Measurements from ENCODE around the gene PCGF6.

The PCGF6 gene, protein sequence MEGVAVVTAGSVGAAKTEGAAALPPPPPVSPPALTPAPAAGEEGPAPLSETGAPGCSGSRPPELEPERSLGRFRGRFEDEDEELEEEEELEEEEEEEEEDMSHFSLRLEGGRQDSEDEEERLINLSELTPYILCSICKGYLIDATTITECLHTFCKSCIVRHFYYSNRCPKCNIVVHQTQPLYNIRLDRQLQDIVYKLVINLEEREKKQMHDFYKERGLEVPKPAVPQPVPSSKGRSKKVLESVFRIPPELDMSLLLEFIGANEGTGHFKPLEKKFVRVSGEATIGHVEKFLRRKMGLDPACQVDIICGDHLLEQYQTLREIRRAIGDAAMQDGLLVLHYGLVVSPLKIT

GRCh38 chr10:103350517-103351260 lies at the start of gene PCGF6:
Gene PCGF6 (minus strand): TSS chr10:103351140. CDS start chr10:103351066, 74 bp downstream.
- H3K27ac ChIP-seq (ENCODE audit: low read depth, low read length) = peak within 1 kb of the TSS; percentile 63
- H2AFZ ChIP-seq (ENCODE audit: low read depth, low read length, severe bottlenecking) = peak within 1 kb of the TSS; percentile 88
- no peaks in the 10 kb centered on the region for H3K9me3 ChIP-seq (ENCODE audit: insufficient read depth, low read length)
- H3F3A ChIP-seq (ENCODE audit: insufficient read depth) = no peaks in the 10 kb centered on the region; the same call in 1 of the 2 replicates
- peaks cover 15% of the 10 kb centered on the region for H3K79me2 ChIP-seq (ENCODE audit: insufficient read depth, low read length)
- no peaks in the 10 kb centered on the region for H4K20me1 ChIP-seq (ENCODE audit: low read depth, low read length)
- peaks cover 12% of the 10 kb centered on the region; the same call in 1 of the 2 replicates for H3K36me3 ChIP-seq (ENCODE audit: low read length)
- H3K9me2 ChIP-seq (replicated peaks; ENCODE audit: insufficient read depth, low read length) = no peaks in the 10 kb centered on the region
- no peaks in the 10 kb centered on the region for H3K27me3 ChIP-seq (ENCODE audit: low read length)
- TF ChIP-seq, protein P1, sequence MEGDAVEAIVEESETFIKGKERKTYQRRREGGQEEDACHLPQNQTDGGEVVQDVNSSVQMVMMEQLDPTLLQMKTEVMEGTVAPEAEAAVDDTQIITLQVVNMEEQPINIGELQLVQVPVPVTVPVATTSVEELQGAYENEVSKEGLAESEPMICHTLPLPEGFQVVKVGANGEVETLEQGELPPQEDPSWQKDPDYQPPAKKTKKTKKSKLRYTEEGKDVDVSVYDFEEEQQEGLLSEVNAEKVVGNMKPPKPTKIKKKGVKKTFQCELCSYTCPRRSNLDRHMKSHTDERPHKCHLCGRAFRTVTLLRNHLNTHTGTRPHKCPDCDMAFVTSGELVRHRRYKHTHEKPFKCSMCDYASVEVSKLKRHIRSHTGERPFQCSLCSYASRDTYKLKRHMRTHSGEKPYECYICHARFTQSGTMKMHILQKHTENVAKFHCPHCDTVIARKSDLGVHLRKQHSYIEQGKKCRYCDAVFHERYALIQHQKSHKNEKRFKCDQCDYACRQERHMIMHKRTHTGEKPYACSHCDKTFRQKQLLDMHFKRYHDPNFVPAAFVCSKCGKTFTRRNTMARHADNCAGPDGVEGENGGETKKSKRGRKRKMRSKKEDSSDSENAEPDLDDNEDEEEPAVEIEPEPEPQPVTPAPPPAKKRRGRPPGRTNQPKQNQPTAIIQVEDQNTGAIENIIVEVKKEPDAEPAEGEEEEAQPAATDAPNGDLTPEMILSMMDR (IDR thresholded peaks at IDR 0.05; ENCODE audit: insufficient read depth, low read length, poor library complexity, severe bottlenecking) = no peak
- no peak for TF ChIP-seq EZH2phosphoT487 (conservative IDR thresholded peaks at IDR 0.05; ENCODE audit: low read length)
- peak within 1 kb of the TSS; percentile 94 for H3K9ac ChIP-seq (ENCODE audit: low read length)
- H3K4me2 ChIP-seq (ENCODE audit: low read depth, low read length, poor library complexity, severe bottlenecking) = peak within 1 kb of the TSS; percentile 73
- H3K4me3 ChIP-seq (ENCODE audit: insufficient read depth, low read length, poor library complexity, severe bottlenecking) = peak within 1 kb of the TSS; percentile 84

DNA sequence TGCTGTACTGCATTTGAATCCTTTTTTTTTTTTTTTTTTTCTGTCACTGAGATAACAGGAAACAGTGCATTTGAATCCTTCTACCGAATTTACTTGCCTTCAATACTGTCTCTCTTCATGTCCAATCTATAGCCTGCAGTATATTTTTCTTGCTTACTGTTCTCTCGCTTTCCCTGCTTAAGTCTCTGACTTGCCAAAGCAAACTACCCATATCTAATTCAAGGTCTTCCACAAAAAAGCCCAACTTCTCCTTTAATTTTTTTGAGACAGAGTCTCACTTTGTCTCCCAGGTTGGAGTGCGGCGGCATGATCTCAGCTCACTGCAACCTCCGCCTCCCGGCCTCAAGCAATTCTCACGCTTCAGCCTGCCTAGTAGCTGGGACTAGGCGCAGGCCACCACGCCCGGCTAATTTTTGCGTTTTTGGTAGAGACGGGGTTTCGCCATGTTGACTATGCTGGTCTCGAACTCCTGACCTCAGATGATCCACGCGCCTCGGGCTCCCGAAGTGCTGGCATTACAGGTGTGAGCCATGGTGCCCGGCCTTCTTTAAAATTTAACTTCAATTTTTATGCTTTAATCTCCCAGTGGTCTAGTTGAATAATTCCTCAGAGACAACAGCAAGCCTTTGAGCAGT lies 46.4 kb upstream of the PCGF6 start:
- H2AFZ ChIP-seq (ENCODE audit: low read depth, low read length, severe bottlenecking) = no peak overlapping the region
- TF ChIP-seq EZH2phosphoT487 (conservative IDR thresholded peaks at IDR 0.05; ENCODE audit: low read length) = no peak
- TF ChIP-seq, protein P1 (IDR thresholded peaks at IDR 0.05; ENCODE audit: insufficient read depth, low read length, poor library complexity, severe bottlenecking) = no peak

DNA sequence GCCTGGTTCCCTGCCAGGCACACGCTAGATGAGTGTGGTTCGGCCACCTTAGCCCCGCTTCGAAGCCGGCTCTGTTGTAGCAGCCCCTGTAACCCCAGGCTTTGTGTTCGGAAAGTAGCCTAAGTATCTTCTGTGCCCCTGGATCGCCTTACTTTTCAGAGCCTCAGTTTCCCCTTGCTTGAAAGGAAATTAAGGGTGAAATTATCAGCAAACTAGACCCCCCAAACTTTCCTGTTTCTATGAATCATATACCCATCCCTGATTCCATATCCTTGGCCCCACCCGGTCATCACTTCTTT lies 45.8 kb upstream of the PCGF6 start:
- TF ChIP-seq EZH2phosphoT487 (conservative IDR thresholded peaks at IDR 0.05; ENCODE audit: low read length) = no peak
- TF ChIP-seq, protein P1 (IDR thresholded peaks at IDR 0.05; ENCODE audit: insufficient read depth, low read length, poor library complexity, severe bottlenecking) = no peak
- Histone ChIP-seq H3K27ac (ENCODE audit: low read depth, low read length) (peak overlapping the region; percentile 27; the same call in 1 of the 2 replicates), H4K20me1 (ENCODE audit: low read depth, low read length) (no peaks in the 10 kb centered on the region), H3K27me3 (ENCODE audit: low read length) (no peaks in the 10 kb centered on the region), H2AFZ (ENCODE audit: low read depth, low read length, severe bottlenecking) (peak overlapping the region; percentile 71), H3K4me2 (ENCODE audit: low read depth, low read length, poor library complexity, severe bottlenecking) (peak overlapping the region; percentile 74), H3K9ac (ENCODE audit: low read length) (peak overlapping the region; percentile 77), H3K4me3 (ENCODE audit: insufficient read depth, low read length, poor library complexity, severe bottlenecking) (peak overlapping the region; percentile 83), H3F3A (ENCODE audit: insufficient read depth) (peaks cover 4% of the 10 kb centered on the region; the same call in 1 of the 2 replicates), H3K9me3 (ENCODE audit: insufficient read depth, low read length) (no peaks in the 10 kb centered on the region), H3K79me2 (ENCODE audit: insufficient read depth, low read length) (peaks cover 56% of the 10 kb centered on the region), H3K36me3 (ENCODE audit: low read length) (peaks cover 4% of the 10 kb centered on the region; the same call in 1 of the 2 replicates), H3K9me2 (replicated peaks; ENCODE audit: insufficient read depth, low read length) (no peaks in the 10 kb centered on the region)

More for the DNA sequence above, 46.4 kb upstream of the PCGF6 start:
- Histone ChIP-seq H3K9ac (ENCODE audit: low read length) (peak overlapping the region; percentile 77), H4K20me1 (ENCODE audit: low read depth, low read length) (no peaks in the 10 kb centered on the region), H3K79me2 (ENCODE audit: insufficient read depth, low read length) (peaks cover 56% of the 10 kb centered on the region), H3K9me2 (replicated peaks; ENCODE audit: insufficient read depth, low read length) (no peaks in the 10 kb centered on the region), H3K27ac (ENCODE audit: low read depth, low read length) (peak overlapping the region; percentile 27; the same call in 1 of the 2 replicates), H3K9me3 (ENCODE audit: insufficient read depth, low read length) (no peaks in the 10 kb centered on the region), H3K4me3 (ENCODE audit: insufficient read depth, low read length, poor library complexity, severe bottlenecking) (peak overlapping the region; percentile 83), H3K4me2 (ENCODE audit: low read depth, low read length, poor library complexity, severe bottlenecking) (peak overlapping the region; percentile 74), H3K36me3 (ENCODE audit: low read length) (peaks cover 4% of the 10 kb centered on the region; the same call in 1 of the 2 replicates), H3K27me3 (ENCODE audit: low read length) (no peaks in the 10 kb centered on the region), H3F3A (ENCODE audit: insufficient read depth) (peaks cover 4% of the 10 kb centered on the region; the same call in 1 of the 2 replicates)

Data from SU-DHL-6 (cell line).